ENCODE data around the gene CAMK2B.

DNA sequence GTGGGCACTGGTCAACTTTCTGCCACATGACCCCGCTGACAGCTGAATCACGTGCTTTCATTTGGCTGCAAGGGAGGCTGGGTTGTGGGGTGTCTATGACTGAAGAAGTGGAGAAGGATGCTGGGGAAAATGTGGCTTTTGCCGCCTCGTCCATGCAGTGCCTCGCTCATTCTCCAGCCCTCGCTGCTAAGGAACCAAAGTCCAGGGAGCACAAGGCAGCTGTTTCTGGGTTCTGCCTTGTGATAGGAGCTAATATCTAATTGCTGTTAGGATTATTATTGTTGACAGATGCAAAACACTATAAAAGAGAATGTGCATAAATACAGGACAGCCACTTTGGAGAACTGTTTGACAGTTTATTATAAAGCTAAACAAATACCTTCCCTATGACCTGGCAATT lies 4.9 kb upstream of the CAMK2B start:
- TF ChIP-seq, protein P1, sequence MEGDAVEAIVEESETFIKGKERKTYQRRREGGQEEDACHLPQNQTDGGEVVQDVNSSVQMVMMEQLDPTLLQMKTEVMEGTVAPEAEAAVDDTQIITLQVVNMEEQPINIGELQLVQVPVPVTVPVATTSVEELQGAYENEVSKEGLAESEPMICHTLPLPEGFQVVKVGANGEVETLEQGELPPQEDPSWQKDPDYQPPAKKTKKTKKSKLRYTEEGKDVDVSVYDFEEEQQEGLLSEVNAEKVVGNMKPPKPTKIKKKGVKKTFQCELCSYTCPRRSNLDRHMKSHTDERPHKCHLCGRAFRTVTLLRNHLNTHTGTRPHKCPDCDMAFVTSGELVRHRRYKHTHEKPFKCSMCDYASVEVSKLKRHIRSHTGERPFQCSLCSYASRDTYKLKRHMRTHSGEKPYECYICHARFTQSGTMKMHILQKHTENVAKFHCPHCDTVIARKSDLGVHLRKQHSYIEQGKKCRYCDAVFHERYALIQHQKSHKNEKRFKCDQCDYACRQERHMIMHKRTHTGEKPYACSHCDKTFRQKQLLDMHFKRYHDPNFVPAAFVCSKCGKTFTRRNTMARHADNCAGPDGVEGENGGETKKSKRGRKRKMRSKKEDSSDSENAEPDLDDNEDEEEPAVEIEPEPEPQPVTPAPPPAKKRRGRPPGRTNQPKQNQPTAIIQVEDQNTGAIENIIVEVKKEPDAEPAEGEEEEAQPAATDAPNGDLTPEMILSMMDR (IDR thresholded peaks at IDR 0.05) = no peak
- TF ChIP-seq POLR2A (IDR thresholded peaks at IDR 0.05) = no peak

Data from thyroid gland (tissue), 4 donors.